ENCODE measurements around the gene P4HB. TPM values are rescaled to one million over a fixed set of nuclear protein-coding genes. Genes with fewer than 3 reads are reported as not detected.

Gene P4HB
- total RNA-seq, 1 donor from 2014 or later = 259 TPM

DNA sequence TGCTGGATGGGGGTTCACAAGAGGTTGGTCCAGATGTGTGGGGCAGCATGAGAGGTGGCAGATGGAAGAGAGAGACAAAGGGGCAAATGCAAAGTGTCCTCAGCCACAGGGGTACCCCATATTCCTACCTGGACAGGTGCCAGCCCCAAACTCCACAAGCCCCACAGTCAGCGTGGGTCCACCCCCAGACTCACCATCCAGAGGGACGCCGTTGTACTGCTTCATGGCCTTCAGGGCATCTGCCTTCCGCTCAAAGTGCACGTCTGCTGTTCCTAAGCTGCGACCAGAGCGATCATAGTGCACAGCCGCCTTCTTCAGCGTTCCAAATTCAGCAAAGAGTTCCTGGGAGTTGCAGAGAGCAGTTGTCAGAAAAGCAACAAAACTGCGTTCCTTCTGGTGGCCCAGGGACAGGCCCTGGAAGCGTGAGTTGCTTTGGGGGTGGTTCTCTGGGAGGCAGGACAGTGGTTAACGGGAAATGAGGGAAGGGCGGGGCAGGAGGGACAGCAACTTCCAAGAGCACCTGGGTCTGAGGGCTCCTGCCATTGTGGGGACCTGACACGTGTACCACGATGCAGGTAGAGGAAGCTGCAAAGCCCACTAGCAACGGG is 28.8 kb upstream of the P4HB start:
- H3K9me3 Mint-ChIP-seq (ENCODE audit: unreplicated experiment) = peaks cover 2% of the 10 kb centered on the region
- no peak overlapping the region for H3K4me3 Mint-ChIP-seq (ENCODE audit: unreplicated experiment)
- no peaks in the 10 kb centered on the region for H3K4me1 Mint-ChIP-seq (ENCODE audit: low read depth, unreplicated experiment)
- peaks cover 7% of the 10 kb centered on the region for H3K27me3 Mint-ChIP-seq (ENCODE audit: unreplicated experiment)
- no peak overlapping the region for H3K27ac Mint-ChIP-seq (ENCODE audit: unreplicated experiment)
- TF ChIP-seq, protein P1, sequence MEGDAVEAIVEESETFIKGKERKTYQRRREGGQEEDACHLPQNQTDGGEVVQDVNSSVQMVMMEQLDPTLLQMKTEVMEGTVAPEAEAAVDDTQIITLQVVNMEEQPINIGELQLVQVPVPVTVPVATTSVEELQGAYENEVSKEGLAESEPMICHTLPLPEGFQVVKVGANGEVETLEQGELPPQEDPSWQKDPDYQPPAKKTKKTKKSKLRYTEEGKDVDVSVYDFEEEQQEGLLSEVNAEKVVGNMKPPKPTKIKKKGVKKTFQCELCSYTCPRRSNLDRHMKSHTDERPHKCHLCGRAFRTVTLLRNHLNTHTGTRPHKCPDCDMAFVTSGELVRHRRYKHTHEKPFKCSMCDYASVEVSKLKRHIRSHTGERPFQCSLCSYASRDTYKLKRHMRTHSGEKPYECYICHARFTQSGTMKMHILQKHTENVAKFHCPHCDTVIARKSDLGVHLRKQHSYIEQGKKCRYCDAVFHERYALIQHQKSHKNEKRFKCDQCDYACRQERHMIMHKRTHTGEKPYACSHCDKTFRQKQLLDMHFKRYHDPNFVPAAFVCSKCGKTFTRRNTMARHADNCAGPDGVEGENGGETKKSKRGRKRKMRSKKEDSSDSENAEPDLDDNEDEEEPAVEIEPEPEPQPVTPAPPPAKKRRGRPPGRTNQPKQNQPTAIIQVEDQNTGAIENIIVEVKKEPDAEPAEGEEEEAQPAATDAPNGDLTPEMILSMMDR (IDR thresholded peaks at IDR 0.05; ENCODE audit: partially characterized antibody, unreplicated experiment) = no peak
- no peaks in the 10 kb centered on the region for H3K36me3 Mint-ChIP-seq (ENCODE audit: unreplicated experiment)
- DNase-seq = no peak

DNA sequence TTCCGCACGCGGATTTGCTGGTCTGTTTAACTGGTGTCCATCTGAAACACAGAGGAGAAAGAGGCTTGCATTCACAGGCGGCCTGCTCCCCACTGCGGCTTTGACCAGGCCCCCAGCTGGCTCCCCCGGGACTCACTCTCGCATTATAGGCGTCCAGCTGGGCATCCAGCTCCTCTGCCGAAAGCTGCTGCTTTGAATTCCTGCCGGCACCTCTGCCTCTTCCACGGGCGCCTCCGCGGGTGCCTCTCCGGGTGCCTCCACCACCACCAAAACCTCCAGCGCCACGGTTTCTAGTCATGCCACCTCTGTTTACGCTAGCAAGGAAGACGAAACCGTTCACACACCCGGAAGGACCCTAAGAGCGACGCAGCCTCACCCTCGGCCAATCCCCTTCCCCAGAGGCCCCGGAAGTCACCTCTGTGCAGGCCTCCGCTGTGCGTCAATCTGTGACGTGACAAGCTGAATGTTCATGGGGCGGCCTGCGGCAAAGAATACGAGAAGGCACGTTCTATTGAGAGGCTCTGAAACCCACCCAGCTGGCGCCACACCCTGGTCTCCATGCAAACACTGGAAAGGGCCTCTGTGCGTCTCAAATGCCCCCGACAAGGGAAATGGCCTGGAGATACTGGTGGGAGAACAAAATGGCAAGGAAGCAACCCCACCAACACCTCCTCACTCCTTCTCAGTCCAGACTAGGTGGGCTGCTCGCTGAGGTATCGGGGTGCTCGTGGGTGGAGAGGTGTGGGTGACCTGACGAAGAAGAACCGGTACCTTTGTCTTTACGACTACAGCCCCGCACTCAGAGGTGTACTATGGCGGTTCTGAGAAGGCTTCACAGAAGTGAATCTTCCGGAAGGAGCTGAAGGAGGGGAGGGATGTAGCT is 28.0 kb upstream of the P4HB start:
- Mint-ChIP-seq H3K27me3 (ENCODE audit: unreplicated experiment) (peaks cover 7% of the 10 kb centered on the region), H3K36me3 (ENCODE audit: unreplicated experiment) (no peaks in the 10 kb centered on the region), H3K4me3 (ENCODE audit: unreplicated experiment) (peak overlapping the region; percentile 15), H3K27ac (ENCODE audit: unreplicated experiment) (no peak overlapping the region), H3K9me3 (ENCODE audit: unreplicated experiment) (peaks cover 2% of the 10 kb centered on the region), H3K4me1 (ENCODE audit: low read depth, unreplicated experiment) (no peaks in the 10 kb centered on the region)
- TF ChIP-seq, protein P1 (IDR thresholded peaks at IDR 0.05; ENCODE audit: partially characterized antibody, unreplicated experiment) = no peak
- DNase-seq = no peak

DNA sequence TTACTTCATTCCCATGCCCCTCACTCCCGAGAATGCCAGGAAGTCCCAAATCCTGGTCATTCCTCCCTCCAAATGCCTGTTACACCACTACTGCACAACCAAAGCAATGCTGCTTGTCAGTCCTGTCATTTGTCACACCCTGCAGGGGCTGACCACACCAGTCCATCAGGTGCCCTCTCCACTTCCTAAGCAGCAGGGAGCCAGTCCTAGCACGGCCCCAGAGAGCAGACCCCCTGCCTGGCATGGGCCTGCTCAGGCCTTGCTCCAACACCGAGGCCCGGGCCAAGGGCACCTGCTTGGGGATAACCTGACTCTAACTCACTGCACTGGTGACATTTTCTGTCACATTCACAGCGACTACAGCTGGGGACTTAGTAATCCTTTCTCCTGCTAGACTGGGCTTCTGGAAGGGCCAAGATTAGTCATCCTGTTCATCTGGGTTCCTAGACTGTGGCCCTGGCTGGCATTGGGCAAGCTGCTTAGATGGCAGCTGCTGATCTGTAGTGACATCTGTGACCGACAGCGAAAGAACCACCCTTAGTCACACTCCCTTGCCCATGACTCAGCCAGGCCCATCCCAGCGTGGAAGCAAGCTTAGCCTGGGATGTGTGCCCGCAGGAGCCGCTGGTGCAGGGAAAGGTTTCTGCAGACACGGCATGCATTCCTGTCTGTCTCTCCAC is 25.7 kb upstream of the P4HB start:
- DNase-seq = no peak
- no peaks in the 10 kb centered on the region for H3K4me1 Mint-ChIP-seq (ENCODE audit: low read depth, unreplicated experiment)
- H3K27ac Mint-ChIP-seq (ENCODE audit: unreplicated experiment) = peak overlapping the region; percentile 8
- TF ChIP-seq, protein P1 (IDR thresholded peaks at IDR 0.05; ENCODE audit: partially characterized antibody, unreplicated experiment) = no peak
- peaks cover 2% of the 10 kb centered on the region for H3K9me3 Mint-ChIP-seq (ENCODE audit: unreplicated experiment)
- H3K27me3 Mint-ChIP-seq (ENCODE audit: unreplicated experiment) = peaks cover 7% of the 10 kb centered on the region
- H3K36me3 Mint-ChIP-seq (ENCODE audit: unreplicated experiment) = no peaks in the 10 kb centered on the region
- H3K4me3 Mint-ChIP-seq (ENCODE audit: unreplicated experiment) = no peak overlapping the region

DNA sequence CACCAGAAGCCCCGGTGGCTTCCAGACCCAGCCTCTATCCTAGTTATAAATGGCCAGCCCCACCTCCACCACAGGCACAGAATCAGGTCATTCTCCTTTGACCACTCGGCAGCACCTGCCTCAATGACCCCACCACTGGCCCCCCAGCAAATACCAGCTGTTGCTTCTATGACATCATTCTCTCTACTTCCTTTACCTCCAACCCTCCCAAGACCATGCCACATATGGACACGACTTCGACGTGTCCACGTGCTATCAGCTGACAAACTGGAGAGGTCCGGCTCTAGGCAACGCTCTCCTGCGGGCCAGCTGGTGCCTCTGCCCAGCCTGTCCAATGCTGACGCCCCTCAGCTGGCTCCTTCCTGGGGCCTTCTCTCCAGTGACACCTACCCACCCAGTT is 25.1 kb upstream of the P4HB start:
- Mint-ChIP-seq H3K4me1 (ENCODE audit: low read depth, unreplicated experiment) (no peaks in the 10 kb centered on the region), H3K9me3 (ENCODE audit: unreplicated experiment) (peaks cover 2% of the 10 kb centered on the region), H3K27me3 (ENCODE audit: unreplicated experiment) (peaks cover 7% of the 10 kb centered on the region), H3K4me3 (ENCODE audit: unreplicated experiment) (no peak overlapping the region), H3K36me3 (ENCODE audit: unreplicated experiment) (no peaks in the 10 kb centered on the region), H3K27ac (ENCODE audit: unreplicated experiment) (peak overlapping the region; percentile 8)
- DNase-seq = no peak
- TF ChIP-seq, protein P1 (IDR thresholded peaks at IDR 0.05; ENCODE audit: partially characterized antibody, unreplicated experiment) = no peak

All from glutamatergic neuron (in vitro differentiated cells).